GM15510 (cell line): ENCODE results near the gene RNF126.
A peak's percentile ranks its signal among the peaks of the same experiment; 100 is the strongest.

Experiments
- POLR2A ChIP-seq: IDR thresholded peaks from 3 replicates; pipeline ENCODE4 v1.6.1; 2011; ENCODE audit warnings: borderline replicate concordance; ENCODE audit not compliant: insufficient read length; ENCODE audit errors: extremely low read depth

The RNF126 gene

DNA sequence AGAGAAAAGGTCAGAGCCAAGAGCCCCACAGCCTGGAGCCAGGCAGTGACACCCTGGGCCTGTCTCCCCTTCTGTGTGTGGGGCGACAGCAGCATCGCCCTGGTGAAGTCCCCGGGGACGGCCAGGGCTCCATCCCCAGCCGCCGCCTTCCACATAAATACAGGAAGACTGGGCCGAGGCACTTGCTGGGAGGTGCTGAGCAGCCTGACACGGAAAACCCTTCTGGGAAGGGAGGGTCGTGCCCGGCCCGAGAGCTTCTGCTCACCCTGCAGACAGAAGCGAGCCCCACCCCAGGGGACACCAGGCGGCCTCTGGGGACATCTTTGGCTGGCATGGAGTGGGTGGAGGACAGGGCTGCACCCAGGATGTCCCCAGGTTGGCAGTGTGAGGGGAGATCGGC lies 18.2 kb downstream of the RNF126 start:
- TF ChIP-seq POLR2A: no peak

GRCh38 chr19:644363-644762 lies 18.7 kb downstream of the RNF126 start:
- TF ChIP-seq POLR2A: no peak

DNA sequence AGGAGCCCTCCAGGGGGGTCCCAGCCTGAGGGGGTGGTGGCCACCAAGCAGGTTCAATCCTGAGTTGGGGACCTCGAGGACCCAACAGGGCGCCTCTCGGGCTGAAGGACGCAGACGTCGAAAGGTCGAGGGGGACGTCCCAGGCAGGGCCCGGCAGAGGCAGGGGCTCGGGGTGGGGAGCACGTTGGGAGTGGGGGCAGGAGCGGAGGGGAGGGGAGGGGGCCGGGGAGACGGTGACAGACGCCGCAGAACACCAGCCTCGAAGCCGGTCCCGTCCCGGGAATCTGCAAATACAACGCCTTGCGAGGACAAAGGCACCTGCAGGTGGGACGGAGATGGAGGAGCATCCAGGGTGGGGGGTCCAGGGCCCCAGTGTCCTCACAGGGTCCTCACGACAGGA lies 19.3 kb downstream of the RNF126 start:
- no peak for TF ChIP-seq POLR2A

- TF ChIP-seq POLR2A: no peak
Measured at GRCh38 chr19:642767-643727, 20.0 kb downstream of the RNF126 start.

DNA sequence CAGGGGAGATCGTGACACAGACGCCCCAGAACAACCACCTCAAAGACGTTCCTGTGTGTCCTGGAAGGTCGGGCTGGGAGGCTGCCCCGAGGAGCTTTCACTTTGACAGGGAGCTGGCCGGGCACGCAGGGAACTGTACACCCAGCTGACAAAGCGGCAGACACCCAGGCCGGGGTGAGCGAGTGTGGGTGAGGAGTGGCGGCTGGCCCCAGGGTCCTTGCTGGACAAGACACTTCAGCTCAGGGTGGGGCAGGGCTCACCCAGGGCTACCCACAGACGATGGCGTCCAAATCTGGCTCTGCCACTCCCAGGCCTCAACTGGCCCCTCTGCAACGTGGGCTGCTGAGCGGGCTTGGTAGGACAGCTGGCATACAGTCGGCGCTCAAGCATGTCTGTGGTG lies 21.3 kb downstream of the RNF126 start:
- TF ChIP-seq POLR2A: no peak

DNA sequence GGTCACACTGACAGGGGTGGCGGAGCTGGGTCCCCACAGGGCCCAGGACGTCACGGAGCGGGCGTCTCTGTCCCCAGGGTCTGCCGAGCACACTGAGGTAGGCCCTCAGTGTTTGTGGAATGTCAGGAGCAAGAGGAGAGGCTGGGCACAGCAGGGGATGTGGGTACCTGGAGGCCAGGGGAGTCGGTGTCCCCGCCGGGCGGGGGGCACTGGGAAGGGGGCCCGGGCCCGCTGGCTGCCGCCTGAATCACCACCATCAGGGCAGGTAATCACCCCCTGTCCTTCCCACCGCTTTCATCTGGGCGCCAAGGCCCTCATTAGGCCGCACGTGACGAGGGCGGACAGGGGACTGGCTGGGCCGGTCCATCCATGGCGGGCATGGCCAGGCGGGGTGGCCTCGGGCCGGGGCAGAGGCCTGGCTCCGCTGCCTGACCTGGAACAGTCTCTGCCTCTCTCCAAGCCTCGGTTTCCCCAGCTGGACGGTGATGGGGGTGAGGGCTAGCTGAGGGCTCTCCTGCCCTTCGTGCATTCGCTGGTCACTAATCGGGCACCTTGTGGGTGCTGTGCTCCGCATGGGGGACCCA lies 22.3 kb downstream of the RNF126 start:
- TF ChIP-seq POLR2A: no peak

- no peak for TF ChIP-seq POLR2A
Measured at GRCh38 chr19:640161-640558, 22.9 kb downstream of the RNF126 start.

GRCh38 chr19:639253-640160 lies 23.5 kb downstream of the RNF126 start, which contains the start of gene FGF22:
FGF22 (plus strand) TSS chr19:639879; CDS start chr19:639926, 47 bp downstream.
- TF ChIP-seq POLR2A: no peak

DNA sequence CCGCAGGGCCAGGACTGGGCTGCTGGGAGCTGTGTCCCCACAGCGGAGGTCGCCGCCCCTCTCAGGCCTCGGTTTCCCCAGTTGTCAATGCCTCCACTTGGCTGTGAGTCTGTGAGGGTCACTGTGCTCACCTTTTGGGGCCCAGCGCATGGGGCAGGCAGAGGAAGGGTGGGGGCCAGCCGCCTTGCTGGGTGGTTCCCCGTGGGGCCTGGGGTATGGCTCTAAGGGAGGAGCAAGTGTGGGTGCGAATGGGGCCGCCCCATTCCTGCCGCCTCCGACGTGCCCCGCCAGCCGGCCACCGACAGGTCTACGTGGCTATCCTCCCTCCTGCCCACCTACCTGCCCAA lies 24.1 kb downstream of the RNF126 start:
- no peak for TF ChIP-seq POLR2A

DNA sequence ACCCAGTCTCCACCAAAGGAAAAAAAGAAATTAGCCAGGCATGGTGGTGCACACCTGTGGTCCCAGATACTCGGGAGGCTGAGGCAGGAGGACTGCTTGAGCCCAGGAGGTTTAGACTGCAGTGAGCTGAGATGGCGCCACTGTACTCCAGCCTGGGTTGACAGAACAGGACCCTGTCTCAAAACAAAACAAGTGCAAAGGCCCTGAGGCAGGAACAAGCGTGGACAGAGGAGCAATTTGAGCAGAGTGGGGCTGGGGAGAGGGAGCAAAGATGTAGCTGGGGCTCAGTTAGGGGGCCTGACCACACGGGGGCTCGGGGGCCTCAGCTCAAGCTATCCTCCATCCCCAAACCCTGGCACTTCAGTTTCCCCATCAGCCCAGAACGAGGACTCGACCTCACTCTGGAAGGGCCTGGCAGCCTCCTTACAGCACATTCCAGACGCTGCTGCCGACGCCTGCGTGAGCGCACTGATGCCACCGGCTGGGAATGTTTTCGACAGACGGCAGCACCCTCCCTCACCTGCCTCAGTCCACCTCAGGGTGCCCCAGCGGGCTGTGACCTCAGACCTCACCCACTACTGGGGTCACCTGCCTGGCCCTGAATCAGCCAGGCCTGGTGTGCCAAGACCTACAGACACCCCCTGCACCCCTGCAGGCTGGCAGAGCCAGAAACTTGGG lies 27.9 kb downstream of the RNF126 start:
- no peak for TF ChIP-seq POLR2A

GRCh38 chr19:633786-634639 lies 29.0 kb downstream of the RNF126 start:
- no peak for TF ChIP-seq POLR2A

- TF ChIP-seq POLR2A: peak; percentile 76
Measured at GRCh38 chr19:633068-633785, 29.8 kb downstream of the RNF126 start, which contains the start of gene POLRMT. POLRMT (minus strand) TSS chr19:633537; CDS start chr19:633512, 25 bp downstream.

DNA sequence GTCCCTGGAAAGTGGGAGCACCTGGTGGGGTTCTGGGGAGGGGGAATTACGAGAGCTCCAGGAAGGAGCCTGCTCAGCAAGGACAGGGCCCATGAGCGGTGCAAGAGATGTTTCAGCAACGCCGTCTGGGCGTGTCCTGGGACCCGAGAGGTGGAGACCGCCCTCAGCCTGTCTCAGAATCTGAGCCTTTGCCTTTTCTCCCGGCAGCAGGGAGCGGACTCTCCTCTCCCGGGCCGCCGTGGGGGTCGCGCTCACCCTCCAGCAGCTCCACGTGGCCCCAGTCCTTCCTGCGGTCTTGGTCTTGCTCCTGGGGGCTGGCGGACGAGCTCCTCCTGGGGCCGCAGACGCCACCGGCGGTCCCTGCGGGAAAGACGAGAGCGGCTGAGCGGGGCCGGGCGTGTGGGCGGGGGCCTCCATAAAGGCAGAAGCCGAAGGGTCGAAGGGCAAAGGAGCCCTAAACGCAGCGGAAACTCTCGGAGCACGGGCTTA lies 30.4 kb downstream of the RNF126 start:
- TF ChIP-seq POLR2A: no peak
